ENCODE results near the gene CYGB. TPM values are rescaled to one million over a fixed set of nuclear protein-coding genes. Genes with fewer than 3 reads are reported as not detected.
"Not testable (repeated sequence)": the region's sequence is repeated elsewhere in the genome, so short reads cannot be mapped to it uniquely, and the experiment has no call there.

Gene CYGB
- total RNA-seq, 1 donor from 2014 or later: 9.1 TPM

GRCh38 chr17:76535788-76536510 is 1.6 kb downstream of the CYGB start:
- Mint-ChIP-seq H3K9me3 (ENCODE audit: unreplicated experiment) (no peaks in the 10 kb centered on the region), H3K36me3 (ENCODE audit: unreplicated experiment) (no peaks in the 10 kb centered on the region), H3K4me1 (ENCODE audit: unreplicated experiment) (peaks cover 43% of the 10 kb centered on the region), H3K4me3 (ENCODE audit: unreplicated experiment) (no peak overlapping the region), H3K27me3 (ENCODE audit: unreplicated experiment) (no peaks in the 10 kb centered on the region), H3K27ac (ENCODE audit: unreplicated experiment) (no peak overlapping the region)
- DNase-seq (ENCODE audit: extremely low spot score, unreplicated experiment): no peak
- TF ChIP-seq CTCF (IDR thresholded peaks at IDR 0.05): no peak

GRCh38 chr17:76534831-76535732 is 2.4 kb downstream of the CYGB start:
- H3K9me3 Mint-ChIP-seq (ENCODE audit: unreplicated experiment): no peaks in the 10 kb centered on the region
- no peaks in the 10 kb centered on the region for H3K27me3 Mint-ChIP-seq (ENCODE audit: unreplicated experiment)
- DNase-seq (ENCODE audit: extremely low spot score, unreplicated experiment): no peak
- H3K27ac Mint-ChIP-seq (ENCODE audit: unreplicated experiment): peak overlapping the region; percentile 56
- no peak for TF ChIP-seq CTCF (IDR thresholded peaks at IDR 0.05)
- peak overlapping the region; percentile 30 for H3K4me3 Mint-ChIP-seq (ENCODE audit: unreplicated experiment)
- peaks cover 43% of the 10 kb centered on the region for H3K4me1 Mint-ChIP-seq (ENCODE audit: unreplicated experiment)
- H3K36me3 Mint-ChIP-seq (ENCODE audit: unreplicated experiment): no peaks in the 10 kb centered on the region

GRCh38 chr17:76533640-76534359 is 3.7 kb downstream of the CYGB start:
- not testable (repeated sequence) for H3K36me3 Mint-ChIP-seq (ENCODE audit: unreplicated experiment); H3K9me3 Mint-ChIP-seq (ENCODE audit: unreplicated experiment); H3K27ac Mint-ChIP-seq (ENCODE audit: unreplicated experiment); DNase-seq (ENCODE audit: extremely low spot score, unreplicated experiment); H3K27me3 Mint-ChIP-seq (ENCODE audit: unreplicated experiment); H3K4me3 Mint-ChIP-seq (ENCODE audit: unreplicated experiment)
- H3K4me1 Mint-ChIP-seq (ENCODE audit: unreplicated experiment): peaks cover 54% of the 10 kb centered on the region

- no peak for DNase-seq (ENCODE audit: extremely low spot score, unreplicated experiment)
- H3K4me1 Mint-ChIP-seq (ENCODE audit: unreplicated experiment): peaks cover 65% of the 10 kb centered on the region
- H3K36me3 Mint-ChIP-seq (ENCODE audit: unreplicated experiment): no peaks in the 10 kb centered on the region
- no peak overlapping the region for H3K4me3 Mint-ChIP-seq (ENCODE audit: unreplicated experiment)
- H3K27ac Mint-ChIP-seq (ENCODE audit: unreplicated experiment): peak overlapping the region; percentile 28
- TF ChIP-seq CTCF (IDR thresholded peaks at IDR 0.05): no peak
- H3K27me3 Mint-ChIP-seq (ENCODE audit: unreplicated experiment): no peaks in the 10 kb centered on the region
- H3K9me3 Mint-ChIP-seq (ENCODE audit: unreplicated experiment): no peaks in the 10 kb centered on the region
These were observed 5.3 kb downstream of the CYGB start for GRCh38 chr17:76532072-76532651.

- H3K9me3 Mint-ChIP-seq (ENCODE audit: unreplicated experiment): no peaks in the 10 kb centered on the region
- H3K36me3 Mint-ChIP-seq (ENCODE audit: unreplicated experiment): no peaks in the 10 kb centered on the region
- H3K4me3 Mint-ChIP-seq (ENCODE audit: unreplicated experiment): no peak overlapping the region
- no peak for DNase-seq (ENCODE audit: extremely low spot score, unreplicated experiment)
- H3K27me3 Mint-ChIP-seq (ENCODE audit: unreplicated experiment): no peaks in the 10 kb centered on the region
- TF ChIP-seq CTCF (IDR thresholded peaks at IDR 0.05): no peak
- H3K4me1 Mint-ChIP-seq (ENCODE audit: unreplicated experiment): peaks cover 67% of the 10 kb centered on the region
- H3K27ac Mint-ChIP-seq (ENCODE audit: unreplicated experiment): peak overlapping the region; percentile 28
These were observed 5.9 kb downstream of the CYGB start for GRCh38 chr17:76531486-76532038.

All from osteocyte (in vitro differentiated cells).